Measurements from ENCODE around the gene SLC25A47. TPM values are rescaled to one million over a fixed set of nuclear protein-coding genes. Genes with fewer than 3 reads are reported as not detected.
"Not testable (repeated sequence)": the region's sequence is repeated elsewhere in the genome, so short reads cannot be mapped to it uniquely, and the experiment has no call there.

The SLC25A47 gene
- total and polyA plus RNA-seq, 2 of the 4 experiments (the other 2 are of a cell fraction), result not detected

GRCh38 chr14:100296729-100297128, 26.4 kb upstream of the SLC25A47 start:
- 71% methylated on average over 4 of the region's 11 CpGs; no CpG with 5 or more reads in 1 of the 2 experiments for WGBS, 2 experiments (ENCODE audit: extremely low coverage in 2 of 2, insufficient read length in 1 of 2)
- H4K20me1 ChIP-seq (ENCODE audit: insufficient read depth, low read length), result peaks cover 43% of the 10 kb centered on the region
- in situ Hi-C loops (cut with MboI; ENCODE audit: low sequenced_read_pairs); dilution Hi-C loops (cut with HindIII; ENCODE audit: low sequenced_read_pairs, unreplicated experiment); H2BK20ac ChIP-seq (ENCODE audit: low read depth, low read length); BruUV-seq (replicated peaks); H3K9me1 ChIP-seq (ENCODE audit: insufficient read depth, low read length); DNase-seq; H3K56ac ChIP-seq (ENCODE audit: extremely low read depth, insufficient read depth, low read length); H2AK5ac ChIP-seq (ENCODE audit: low read depth, low read length); H4K91ac ChIP-seq (ENCODE audit: insufficient read depth, low read depth, low read length); H3K27me3 ChIP-seq (ENCODE audit: control insufficient read depth, insufficient read depth, low read length); H3K4me2 ChIP-seq (ENCODE audit: low read depth, low read length); H2BK15ac ChIP-seq (ENCODE audit: low read depth, low read length); H2AK9ac ChIP-seq (replicated peaks; ENCODE audit: low read depth, low read length, poor library complexity); H3K4me3 ChIP-seq (ENCODE audit: insufficient read depth, low read depth, low read length); H2AFZ ChIP-seq (replicated peaks; ENCODE audit: low read length, poor library complexity); H4K8ac ChIP-seq (ENCODE audit: low read depth in 2 of 2, low read length in 2 of 2); H3K9me3 ChIP-seq (ENCODE audit: control insufficient read depth, insufficient read depth, low read length); POLR2A ChIA-PET (ENCODE audit: unreplicated experiment); H4K5ac ChIP-seq (ENCODE audit: low read depth, low read length); ATAC-seq (ENCODE audit: low read depth); H3K18ac ChIP-seq (ENCODE audit: low read depth, low read length); H2BK120ac ChIP-seq (ENCODE audit: low read depth, low read length); intact Hi-C loops (cut with micrococcal nuclease): not testable (repeated sequence)
- peaks cover 34% of the 10 kb centered on the region; the same call in 1 of the 2 replicates for H3K36me3 ChIP-seq (ENCODE audit: control insufficient read depth, insufficient read depth, low read length)
- CTCF ChIA-PET, result interaction anchor here (0.7 to 1.3 kb wide), 2 partner anchors 81 to 88 kb away, joined by 3 read pairs; no protein-coding TSS in a partner anchor
- H2BK5ac ChIP-seq (ENCODE audit: low read depth, low read length, poor library complexity, severe bottlenecking), result peak overlapping the region; percentile 14
- H3K27ac ChIP-seq (ENCODE audit: insufficient read depth, low read length), result peak overlapping the region; percentile 58; the same call in 1 of the 2 replicates
- peak overlapping the region; percentile 2; the same call in 1 of the 2 replicates for H3K4ac ChIP-seq (ENCODE audit: low read depth, low read length)
- H3K79me1 ChIP-seq (ENCODE audit: low read depth in 1 of 2, low read length in 2 of 2), result peaks cover 14 to 73% of the 10 kb centered on the region in 2 experiments
- peaks cover 12% of the 10 kb centered on the region for H3K4me1 ChIP-seq (ENCODE audit: control insufficient read depth, insufficient read depth, low read length)
- H3K9ac ChIP-seq (ENCODE audit: low read depth, low read length), result peak overlapping the region; percentile 58
- 0 out of 2 replicates have a peak overlapping the region, but pooled peaks have one; percentile 5 for H3K14ac ChIP-seq (replicated peaks; ENCODE audit: low read depth, low read length)
- peak overlapping the region; percentile 9; the same call in 1 of the 2 replicates for H3K23ac ChIP-seq (ENCODE audit: low read depth, low read length)
